ENCODE data around the gene UBE2L5.

Gene UBE2L5

DNA sequence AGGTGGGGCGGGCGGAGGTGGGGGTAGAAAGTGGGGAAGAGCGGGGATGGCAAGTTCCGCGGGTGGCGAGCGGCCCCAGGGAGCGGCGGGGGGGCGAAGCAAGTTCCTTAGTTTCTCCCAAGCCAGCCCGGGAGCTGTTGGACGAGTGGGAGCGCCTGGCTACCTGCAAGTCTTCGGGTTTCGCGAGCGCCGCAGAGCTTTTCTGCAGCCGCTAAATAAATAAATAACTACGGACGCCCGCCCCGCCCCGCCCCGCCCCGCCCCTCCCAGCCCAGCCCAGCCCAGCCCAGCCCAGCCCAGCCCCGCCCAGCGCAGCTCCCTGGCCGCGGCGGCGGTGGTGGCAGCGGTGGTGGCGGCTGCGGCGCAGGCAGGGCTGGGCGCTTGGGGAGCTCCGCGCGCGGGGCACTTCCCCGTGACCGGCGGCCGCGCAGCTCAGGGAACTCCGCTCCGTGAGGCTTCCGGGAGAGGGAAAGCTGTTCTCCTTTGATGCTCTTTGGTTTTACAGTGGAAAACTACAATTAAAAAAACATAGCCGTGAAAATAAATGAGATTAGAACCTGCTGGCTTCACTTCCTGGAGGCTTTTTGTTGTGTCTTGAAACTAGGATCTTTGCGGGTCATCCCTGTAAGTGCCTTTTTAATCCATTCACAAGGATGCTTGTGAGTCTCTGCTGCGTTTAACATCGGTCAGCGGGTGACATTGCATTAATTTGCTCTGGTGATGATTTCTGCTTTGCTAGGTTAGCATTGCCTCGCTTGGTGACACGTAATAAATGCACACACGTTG lies at the start of gene UBE2L5:
Gene UBE2L5 (plus strand): TSS at position 440 of the 786 bp plus-strand sequence. CDS start 5,498 bp downstream, outside the sequence.
- ChIA-PET POLR2A (interaction anchor here (0.6 to 1.7 kb wide), 10 partner anchors 8 to 672 kb away, joined by 3 to 8 read pairs (median 4); partner anchors contain the start of genes HMGB1 and KATNAL1), CTCF (interaction anchor here (1.2 kb wide), 1 partner anchor 14 kb away, joined by 3 read pairs; no protein-coding TSS in a partner anchor)
- Histone ChIP-seq H3K4me1 (ENCODE audit: control insufficient read depth, insufficient read depth, low read length) (no peaks in the 10 kb centered on the region), H3K36me3 (ENCODE audit: control insufficient read depth in 2 of 2, insufficient read depth in 1 of 2, low read length in 2 of 2) (no peaks in the 10 kb centered on the region), H3K27ac (ENCODE audit: extremely low read depth, low read depth, low read length) (peak within 1 kb of the TSS; percentile 86), H3K9me3 (ENCODE audit: control insufficient read depth, insufficient read depth, low read depth, low read length) (no peaks in the 10 kb centered on the region), H3K4me3 (ENCODE audit: low read depth, low read length) (peak within 1 kb of the TSS; percentile 50)
- TF ChIP-seq ZNF404 (tag by site-specific recombination; IDR thresholded peaks at IDR 0.05): no peak
- TF ChIP-seq, protein P1, sequence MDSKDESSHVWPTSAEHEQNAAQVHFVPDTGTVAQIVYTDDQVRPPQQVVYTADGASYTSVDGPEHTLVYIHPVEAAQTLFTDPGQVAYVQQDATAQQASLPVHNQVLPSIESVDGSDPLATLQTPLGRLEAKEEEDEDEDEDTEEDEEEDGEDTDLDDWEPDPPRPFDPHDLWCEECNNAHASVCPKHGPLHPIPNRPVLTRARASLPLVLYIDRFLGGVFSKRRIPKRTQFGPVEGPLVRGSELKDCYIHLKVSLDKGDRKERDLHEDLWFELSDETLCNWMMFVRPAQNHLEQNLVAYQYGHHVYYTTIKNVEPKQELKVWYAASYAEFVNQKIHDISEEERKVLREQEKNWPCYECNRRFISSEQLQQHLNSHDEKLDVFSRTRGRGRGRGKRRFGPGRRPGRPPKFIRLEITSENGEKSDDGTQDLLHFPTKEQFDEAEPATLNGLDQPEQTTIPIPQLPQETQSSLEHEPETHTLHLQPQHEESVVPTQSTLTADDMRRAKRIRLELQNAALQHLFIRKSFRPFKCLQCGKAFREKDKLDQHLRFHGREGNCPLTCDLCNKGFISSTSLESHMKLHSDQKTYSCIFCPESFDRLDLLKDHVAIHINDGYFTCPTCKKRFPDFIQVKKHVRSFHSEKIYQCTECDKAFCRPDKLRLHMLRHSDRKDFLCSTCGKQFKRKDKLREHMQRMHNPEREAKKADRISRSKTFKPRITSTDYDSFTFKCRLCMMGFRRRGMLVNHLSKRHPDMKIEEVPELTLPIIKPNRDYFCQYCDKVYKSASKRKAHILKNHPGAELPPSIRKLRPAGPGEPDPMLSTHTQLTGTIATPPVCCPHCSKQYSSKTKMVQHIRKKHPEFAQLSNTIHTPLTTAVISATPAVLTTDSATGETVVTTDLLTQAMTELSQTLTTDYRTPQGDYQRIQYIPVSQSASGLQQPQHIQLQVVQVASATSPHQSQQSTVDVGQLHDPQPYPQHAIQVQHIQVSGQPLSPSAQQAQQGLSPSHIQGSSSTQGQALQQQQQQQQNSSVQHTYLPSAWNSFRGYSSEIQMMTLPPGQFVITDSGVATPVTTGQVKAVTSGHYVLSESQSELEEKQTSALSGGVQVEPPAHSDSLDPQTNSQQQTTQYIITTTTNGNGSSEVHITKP (tag by site-specific recombination; IDR thresholded peaks at IDR 0.05): peak; percentile 53; the same call in 1 of the 2 replicates
- TF ChIP-seq, protein P2, sequence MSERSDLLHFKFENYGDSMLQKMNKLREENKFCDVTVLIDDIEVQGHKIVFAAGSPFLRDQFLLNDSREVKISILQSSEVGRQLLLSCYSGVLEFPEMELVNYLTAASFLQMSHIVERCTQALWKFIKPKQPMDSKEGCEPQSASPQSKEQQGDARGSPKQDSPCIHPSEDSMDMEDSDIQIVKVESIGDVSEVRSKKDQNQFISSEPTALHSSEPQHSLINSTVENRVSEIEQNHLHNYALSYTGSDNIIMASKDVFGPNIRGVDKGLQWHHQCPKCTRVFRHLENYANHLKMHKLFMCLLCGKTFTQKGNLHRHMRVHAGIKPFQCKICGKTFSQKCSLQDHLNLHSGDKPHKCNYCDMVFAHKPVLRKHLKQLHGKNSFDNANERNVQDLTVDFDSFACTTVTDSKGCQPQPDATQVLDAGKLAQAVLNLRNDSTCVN (tag by site-specific recombination; optimal IDR thresholded peaks at IDR 0.05): peak; percentile 35
- peak; percentile 18; the same call in 1 of the 2 replicates for TF ChIP-seq IKZF3 (tag by site-specific recombination; IDR thresholded peaks at IDR 0.05)
- peak; percentile 65 for TF ChIP-seq ZNF335 (tag by site-specific recombination; conservative IDR thresholded peaks at IDR 0.05)
- TF ChIP-seq, protein P3, sequence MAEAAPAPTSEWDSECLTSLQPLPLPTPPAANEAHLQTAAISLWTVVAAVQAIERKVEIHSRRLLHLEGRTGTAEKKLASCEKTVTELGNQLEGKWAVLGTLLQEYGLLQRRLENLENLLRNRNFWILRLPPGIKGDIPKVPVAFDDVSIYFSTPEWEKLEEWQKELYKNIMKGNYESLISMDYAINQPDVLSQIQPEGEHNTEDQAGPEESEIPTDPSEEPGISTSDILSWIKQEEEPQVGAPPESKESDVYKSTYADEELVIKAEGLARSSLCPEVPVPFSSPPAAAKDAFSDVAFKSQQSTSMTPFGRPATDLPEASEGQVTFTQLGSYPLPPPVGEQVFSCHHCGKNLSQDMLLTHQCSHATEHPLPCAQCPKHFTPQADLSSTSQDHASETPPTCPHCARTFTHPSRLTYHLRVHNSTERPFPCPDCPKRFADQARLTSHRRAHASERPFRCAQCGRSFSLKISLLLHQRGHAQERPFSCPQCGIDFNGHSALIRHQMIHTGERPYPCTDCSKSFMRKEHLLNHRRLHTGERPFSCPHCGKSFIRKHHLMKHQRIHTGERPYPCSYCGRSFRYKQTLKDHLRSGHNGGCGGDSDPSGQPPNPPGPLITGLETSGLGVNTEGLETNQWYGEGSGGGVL (tag by site-specific recombination; IDR thresholded peaks at IDR 0.05): peak; percentile 76
- TF ChIP-seq ZBTB17 (tag by site-specific recombination; IDR thresholded peaks at IDR 0.05): 0 out of 2 replicates have a peak, but pooled peaks have one; percentile 29
- no peak for TF ChIP-seq ZNF423 (tag by site-specific recombination; IDR thresholded peaks at IDR 0.05)

DNA sequence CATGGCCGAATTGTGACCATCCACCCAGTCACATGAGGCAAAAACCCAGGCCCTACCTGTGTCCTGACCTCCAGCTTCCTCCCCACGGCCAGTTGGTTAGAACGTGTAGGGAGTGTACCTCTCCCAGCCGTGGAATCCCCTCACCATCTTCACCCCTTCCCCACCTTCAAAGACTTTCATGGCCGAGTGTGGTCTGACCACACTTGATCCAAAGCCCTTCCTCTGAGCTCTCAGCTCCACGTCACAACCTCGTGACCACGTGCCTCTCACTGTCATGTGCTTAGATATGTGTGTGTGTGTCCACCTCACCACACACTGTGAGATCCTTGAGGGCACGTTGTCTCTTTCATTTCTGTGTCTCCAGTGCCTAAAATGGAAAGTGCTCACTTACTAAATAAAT lies 48.6 kb upstream of the UBE2L5 start:
- CTCF ChIA-PET: no interaction called here
- Histone ChIP-seq H3K27ac (ENCODE audit: extremely low read depth, low read depth, low read length) (no peak overlapping the region), H3K36me3 (ENCODE audit: control insufficient read depth in 2 of 2, insufficient read depth in 1 of 2, low read length in 2 of 2) (no peaks in the 10 kb centered on the region), H3K9me3 (ENCODE audit: control insufficient read depth, insufficient read depth, low read depth, low read length) (no peaks in the 10 kb centered on the region), H3K4me3 (ENCODE audit: low read depth, low read length) (no peak overlapping the region), H3K4me1 (ENCODE audit: control insufficient read depth, insufficient read depth, low read length) (no peaks in the 10 kb centered on the region)
- POLR2A ChIA-PET: no interaction called here
- TF ChIP-seq, protein P4, sequence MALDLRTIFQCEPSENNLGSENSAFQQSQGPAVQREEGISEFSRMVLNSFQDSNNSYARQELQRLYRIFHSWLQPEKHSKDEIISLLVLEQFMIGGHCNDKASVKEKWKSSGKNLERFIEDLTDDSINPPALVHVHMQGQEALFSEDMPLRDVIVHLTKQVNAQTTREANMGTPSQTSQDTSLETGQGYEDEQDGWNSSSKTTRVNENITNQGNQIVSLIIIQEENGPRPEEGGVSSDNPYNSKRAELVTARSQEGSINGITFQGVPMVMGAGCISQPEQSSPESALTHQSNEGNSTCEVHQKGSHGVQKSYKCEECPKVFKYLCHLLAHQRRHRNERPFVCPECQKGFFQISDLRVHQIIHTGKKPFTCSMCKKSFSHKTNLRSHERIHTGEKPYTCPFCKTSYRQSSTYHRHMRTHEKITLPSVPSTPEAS (tag by site-specific recombination; IDR thresholded peaks at IDR 0.05): no peak
- TF ChIP-seq, protein P5, sequence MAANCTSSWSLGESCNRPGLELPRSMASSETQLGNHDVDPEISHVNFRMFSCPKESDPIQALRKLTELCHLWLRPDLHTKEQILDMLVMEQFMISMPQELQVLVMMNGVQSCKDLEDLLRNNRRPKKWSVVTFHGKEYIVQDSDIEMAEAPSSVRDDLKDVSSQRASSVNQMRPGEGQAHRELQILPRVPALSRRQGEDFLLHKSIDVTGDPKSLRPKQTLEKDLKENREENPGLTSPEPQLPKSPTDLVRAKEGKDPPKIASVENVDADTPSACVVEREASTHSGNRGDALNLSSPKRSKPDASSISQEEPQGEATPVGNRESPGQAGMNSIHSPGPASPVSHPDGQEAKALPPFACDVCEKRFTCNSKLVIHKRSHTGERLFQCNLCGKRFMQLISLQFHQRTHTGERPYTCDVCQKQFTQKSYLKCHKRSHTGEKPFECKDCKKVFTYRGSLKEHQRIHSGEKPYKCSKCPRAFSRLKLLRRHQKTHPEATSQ (tag by site-specific recombination; IDR thresholded peaks at IDR 0.05): no peak
- TF ChIP-seq ZNF146 (tag by site-specific recombination; IDR thresholded peaks at IDR 0.05) (no peak), SALL2 (tag by site-specific recombination; IDR thresholded peaks at IDR 0.05; ENCODE audit: borderline replicate concordance) (no peak), ZNF544 (tag by site-specific recombination; IDR thresholded peaks at IDR 0.05) (no peak), ZNF335 (tag by site-specific recombination; conservative IDR thresholded peaks at IDR 0.05) (no peak), ZNF558 (tag by site-specific recombination; IDR thresholded peaks at IDR 0.05) (no peak), ZNF76 (tag by site-specific recombination; IDR thresholded peaks at IDR 0.05; ENCODE audit: borderline replicate concordance, low read depth) (no peak), ZNF549 (tag by site-specific recombination; IDR thresholded peaks at IDR 0.05) (no peak), ZNF677 (tag by site-specific recombination; IDR thresholded peaks at IDR 0.05) (no peak), ZSCAN23 (tag by site-specific recombination; IDR thresholded peaks at IDR 0.05) (no peak)
- TF ChIP-seq, protein P6, sequence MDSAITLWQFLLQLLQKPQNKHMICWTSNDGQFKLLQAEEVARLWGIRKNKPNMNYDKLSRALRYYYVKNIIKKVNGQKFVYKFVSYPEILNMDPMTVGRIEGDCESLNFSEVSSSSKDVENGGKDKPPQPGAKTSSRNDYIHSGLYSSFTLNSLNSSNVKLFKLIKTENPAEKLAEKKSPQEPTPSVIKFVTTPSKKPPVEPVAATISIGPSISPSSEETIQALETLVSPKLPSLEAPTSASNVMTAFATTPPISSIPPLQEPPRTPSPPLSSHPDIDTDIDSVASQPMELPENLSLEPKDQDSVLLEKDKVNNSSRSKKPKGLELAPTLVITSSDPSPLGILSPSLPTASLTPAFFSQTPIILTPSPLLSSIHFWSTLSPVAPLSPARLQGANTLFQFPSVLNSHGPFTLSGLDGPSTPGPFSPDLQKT (IDR thresholded peaks at IDR 0.05; ENCODE audit: borderline replicate concordance, low read depth, low read length): no peak
- TF ChIP-seq, protein P7, sequence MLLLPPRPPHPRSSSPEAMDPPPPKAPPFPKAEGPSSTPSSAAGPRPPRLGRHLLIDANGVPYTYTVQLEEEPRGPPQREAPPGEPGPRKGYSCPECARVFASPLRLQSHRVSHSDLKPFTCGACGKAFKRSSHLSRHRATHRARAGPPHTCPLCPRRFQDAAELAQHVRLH (tag by site-specific recombination; IDR thresholded peaks at IDR 0.05): no peak
